Parietal lobe (tissue), 2 donors: ENCODE data around the gene MAP7D1. TPM values are rescaled to one million over a fixed set of nuclear protein-coding genes. Genes with fewer than 3 reads are reported as not detected.

Experiments used
- small RNA-seq: library from RNA; depleted of rRNA; stranded (forward); fragments of <200 nt; gene quantifications from one replicate; pipeline ENCODE3, GENCODE V24; 2014; ENCODE audit warnings: low replicate concordance
- total RNA-seq: library from RNA; depleted of rRNA; stranded (reverse); fragments of >200 nt; gene quantifications from one replicate; pipeline ENCODE4 v1.2.3, GENCODE V29; 2014

The MAP7D1 gene
- total RNA-seq, result 76.7 TPM

GRCh38 chr1:36155408-36156328 is at the start of gene MAP7D1:
Gene MAP7D1 (plus strand): TSS chr1:36156160. CDS start chr1:36156418, 258 bp downstream.

GRCh38 chr1:36125129-36125991 is 30.6 kb upstream of the MAP7D1 start, which contains the start of gene COL8A2:
Gene COL8A2 (minus strand): TSS chr1:36125222. CDS start chr1:36100242, 24,980 bp downstream.

GRCh38 chr1:36149237-36149972 is 6.6 kb upstream of the MAP7D1 start, which contains the start of gene TRAPPC3:
Gene TRAPPC3 (minus strand): TSS chr1:36149486. CDS start chr1:36149378, 108 bp downstream.

GRCh38 chr1:36223996-36224536 is 68.1 kb downstream of the MAP7D1 start, which contains the start of gene THRAP3:
Gene THRAP3 (plus strand): TSS chr1:36224443. CDS start chr1:36282564, 58,121 bp downstream.

Small RNAs within 50 kb of the gene (small RNA-seq; reads per million reads assigned to genes)
- gene RN7SL131P, result not detected

Other genes starting within 250 kb of the MAP7D1 start
- 61.7 TPM for gene AGO3, start 225.1 kb upstream of the MAP7D1 start, total RNA-seq
- gene TEKT2, start 72.1 kb upstream of the MAP7D1 start, total RNA-seq, result 23.8 TPM
- gene ADPRS, start 67.3 kb upstream of the MAP7D1 start, total RNA-seq, result 20.0 TPM
- 0.94 TPM for gene COL8A2, start 30.9 kb upstream of the MAP7D1 start, total RNA-seq
- 36.6 TPM for gene TRAPPC3, start 6.7 kb upstream of the MAP7D1 start, total RNA-seq
- gene THRAP3, start 68.3 kb downstream of the MAP7D1 start, total RNA-seq, result 101 TPM
- 4.7 TPM for gene SH3D21, start 150.2 kb downstream of the MAP7D1 start, total RNA-seq
- 1.6 TPM for gene EVA1B, start 167.5 kb downstream of the MAP7D1 start, total RNA-seq
- gene STK40, start 229.8 kb downstream of the MAP7D1 start, total RNA-seq, result 15.0 TPM
- 5.3 TPM for gene LSM10, start 241.7 kb downstream of the MAP7D1 start, total RNA-seq